Ascending aorta (tissue), 2 donors: ENCODE results near the gene LRCH1. TPM values are rescaled to one million over a fixed set of nuclear protein-coding genes. Genes with fewer than 3 reads are reported as not detected.
A peak's percentile ranks its signal among the peaks of the same experiment; 100 is the strongest.

Experiments used
- DNase-seq, 2 donors: peaks; one replicate each; pipeline ENCODE4 v3.0.0-alpha.2; 2019; ENCODE audit warnings: low spot score in 2 of 2
- H3K27ac ChIP-seq, 2 donors: fragments of 200-600 bp; sonication (generic); one replicate each; pipeline ENCODE4 v1.5.1; 2016 to 2017; ENCODE audit warnings: mild to moderate bottlenecking in 1 of 2
- H3K27me3 ChIP-seq: fragments of 200-600 bp; sonication (generic); one replicate; pipeline ENCODE4 v1.5.1; 2017
- H3K36me3 ChIP-seq, 2 donors: fragments of 200-600 bp; sonication (generic); one replicate each; pipeline ENCODE4 v1.5.1; 2016
- H3K4me1 ChIP-seq, 2 donors: fragments of 200-600 bp; sonication (generic); one replicate each; pipeline ENCODE4 v1.5.1; 2016 to 2017; ENCODE audit warnings: mild to moderate bottlenecking in 1 of 2
- H3K4me3 ChIP-seq, 2 donors: fragments of 200-600 bp; sonication (generic); one replicate each; pipeline ENCODE4 v1.5.1; 2016 to 2017; ENCODE audit warnings: mild to moderate bottlenecking in 1 of 2
- H3K9me3 ChIP-seq, 2 donors: fragments of 200-600 bp; sonication (generic); one replicate each; pipeline ENCODE4 v1.5.1; 2016
- intact Hi-C: fragments of 100-400 bp; cut with DNase I; formaldehyde crosslinking; loops from one replicate; pipeline ENCODE4 v1.15.1; 2023
- total RNA-seq: library from RNA; depleted of rRNA; stranded (reverse); fragments of >200 nt; gene quantifications from one replicate; pipeline ENCODE4 v1.1.0, GENCODE V29; 2016
- TF ChIP-seq, protein P1 (sequence below), 3 experiments: fragments of 200-600 bp in 2 of 3; fragments of 450-650 bp in 1 of 3; sonication (generic) in 2 of 3; IDR thresholded peaks; one replicate each; pipeline ENCODE4 v1.5.1; 2016 to 2019; ENCODE audit warnings: antibody characterized with exemption in 3 of 3, mild to moderate bottlenecking in 1 of 3, moderate library complexity in 1 of 3

LRCH1 gene
- total RNA-seq, 1 donor from 2014 or later, result 45.4 TPM

DNA sequence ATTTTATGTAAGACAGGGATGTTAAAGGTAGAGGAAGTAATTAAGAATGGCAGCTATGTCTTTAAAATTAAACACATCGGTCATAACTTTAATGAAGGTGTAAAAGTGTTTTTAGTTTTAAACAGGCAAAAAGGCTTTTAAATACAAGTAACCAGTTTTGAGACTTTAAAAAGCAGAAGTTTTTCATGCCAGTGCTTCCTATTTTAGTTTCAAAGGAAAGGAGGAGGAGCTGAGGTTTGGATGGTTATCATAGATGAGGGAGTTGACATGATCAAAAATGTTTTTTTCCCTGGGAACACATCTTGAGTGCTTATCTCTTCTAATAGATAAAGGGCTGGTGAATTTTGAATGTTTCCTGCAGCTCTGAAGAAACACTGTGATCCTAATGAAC lies 42.9 kb downstream of the LRCH1 start:
- intact Hi-C loops, result no loop called here
- peaks cover 12 to 57% of the 10 kb centered on the region in 2 donors for H3K4me1 ChIP-seq
- TF ChIP-seq, protein P1, sequence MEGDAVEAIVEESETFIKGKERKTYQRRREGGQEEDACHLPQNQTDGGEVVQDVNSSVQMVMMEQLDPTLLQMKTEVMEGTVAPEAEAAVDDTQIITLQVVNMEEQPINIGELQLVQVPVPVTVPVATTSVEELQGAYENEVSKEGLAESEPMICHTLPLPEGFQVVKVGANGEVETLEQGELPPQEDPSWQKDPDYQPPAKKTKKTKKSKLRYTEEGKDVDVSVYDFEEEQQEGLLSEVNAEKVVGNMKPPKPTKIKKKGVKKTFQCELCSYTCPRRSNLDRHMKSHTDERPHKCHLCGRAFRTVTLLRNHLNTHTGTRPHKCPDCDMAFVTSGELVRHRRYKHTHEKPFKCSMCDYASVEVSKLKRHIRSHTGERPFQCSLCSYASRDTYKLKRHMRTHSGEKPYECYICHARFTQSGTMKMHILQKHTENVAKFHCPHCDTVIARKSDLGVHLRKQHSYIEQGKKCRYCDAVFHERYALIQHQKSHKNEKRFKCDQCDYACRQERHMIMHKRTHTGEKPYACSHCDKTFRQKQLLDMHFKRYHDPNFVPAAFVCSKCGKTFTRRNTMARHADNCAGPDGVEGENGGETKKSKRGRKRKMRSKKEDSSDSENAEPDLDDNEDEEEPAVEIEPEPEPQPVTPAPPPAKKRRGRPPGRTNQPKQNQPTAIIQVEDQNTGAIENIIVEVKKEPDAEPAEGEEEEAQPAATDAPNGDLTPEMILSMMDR (IDR thresholded peaks at IDR 0.05), result no peak

DNA sequence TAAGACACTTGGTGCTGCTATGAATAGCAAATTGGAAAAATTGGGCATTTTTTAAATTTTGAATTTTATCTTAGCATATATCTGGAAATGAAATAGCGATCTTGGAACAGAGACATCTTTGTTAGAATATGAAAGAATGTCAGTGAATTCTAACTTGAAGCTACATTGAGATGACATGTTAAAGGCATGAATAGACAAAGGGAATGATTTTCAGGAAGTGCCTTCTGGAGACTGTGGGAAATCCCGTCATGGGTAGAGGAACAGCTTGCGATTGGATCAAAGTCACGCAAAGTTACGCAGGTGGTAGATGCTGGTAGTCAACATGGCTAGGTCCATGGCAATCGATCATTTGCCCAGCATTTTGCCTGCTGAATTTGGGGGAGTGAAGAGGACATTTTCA lies 43.5 kb downstream of the LRCH1 start:
- Histone ChIP-seq H3K36me3 (no peaks in the 10 kb centered on the region), H3K4me3 (no peak overlapping the region), H3K27ac (peak overlapping the region; percentile 43 to 50), H3K27me3 (no peaks in the 10 kb centered on the region), H3K9me3 (no peaks in the 10 kb centered on the region), H3K4me1 (peaks cover 12 to 60% of the 10 kb centered on the region in 2 donors)
- intact Hi-C loops, result no loop called here
- TF ChIP-seq, protein P1 (IDR thresholded peaks at IDR 0.05), result no peak
- DNase-seq, result no peak

More for the DNA sequence above, 42.9 kb downstream of the LRCH1 start:
- Histone ChIP-seq H3K27ac (peak overlapping the region; percentile 43 to 50), H3K4me3 (no peak overlapping the region), H3K9me3 (no peaks in the 10 kb centered on the region), H3K27me3 (no peaks in the 10 kb centered on the region), H3K36me3 (no peaks in the 10 kb centered on the region)
- no peak for DNase-seq

DNA sequence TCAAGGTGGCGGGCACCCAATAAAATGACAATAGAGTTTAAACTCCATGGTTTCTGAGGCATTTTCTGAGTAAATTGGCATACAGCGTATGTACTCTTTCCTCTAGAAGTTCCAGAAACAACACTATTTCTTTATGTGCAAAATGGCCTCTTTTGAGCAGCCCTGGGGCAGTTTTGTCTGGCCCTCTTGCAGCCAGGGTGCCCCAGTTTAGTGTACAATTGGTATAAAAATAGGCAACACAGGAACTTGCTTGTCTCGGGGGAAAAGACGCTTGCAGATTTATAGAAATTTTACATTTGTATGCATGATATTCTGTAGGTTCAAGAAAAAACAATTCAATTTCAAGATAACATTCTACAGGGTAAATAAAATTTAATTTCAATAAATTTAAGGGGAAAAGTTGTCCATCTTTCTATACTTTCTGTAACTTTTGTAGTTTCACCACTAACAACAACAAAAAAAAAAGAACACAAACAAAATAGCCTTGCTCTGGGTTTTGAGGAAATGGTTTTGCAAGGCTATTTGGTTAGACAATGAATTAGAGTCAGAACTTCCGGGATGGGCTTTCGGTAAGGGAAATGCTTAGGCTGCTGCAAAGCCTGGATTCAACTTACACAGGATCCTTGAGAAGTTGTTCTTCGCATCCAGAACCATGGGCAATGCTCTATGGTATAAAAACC lies 45.3 kb downstream of the LRCH1 start:
- no peak overlapping the region for H3K4me3 ChIP-seq
- no peaks in the 10 kb centered on the region for H3K9me3 ChIP-seq
- TF ChIP-seq, protein P1 (IDR thresholded peaks at IDR 0.05), result no peak
- no peaks in the 10 kb centered on the region for H3K27me3 ChIP-seq
- DNase-seq, result no peak
- intact Hi-C loops, result no loop called here
- peaks cover 12 to 56% of the 10 kb centered on the region in 2 donors for H3K4me1 ChIP-seq
- peak overlapping the region; percentile 32 to 50 for H3K27ac ChIP-seq
- H3K36me3 ChIP-seq, result no peaks in the 10 kb centered on the region

DNA sequence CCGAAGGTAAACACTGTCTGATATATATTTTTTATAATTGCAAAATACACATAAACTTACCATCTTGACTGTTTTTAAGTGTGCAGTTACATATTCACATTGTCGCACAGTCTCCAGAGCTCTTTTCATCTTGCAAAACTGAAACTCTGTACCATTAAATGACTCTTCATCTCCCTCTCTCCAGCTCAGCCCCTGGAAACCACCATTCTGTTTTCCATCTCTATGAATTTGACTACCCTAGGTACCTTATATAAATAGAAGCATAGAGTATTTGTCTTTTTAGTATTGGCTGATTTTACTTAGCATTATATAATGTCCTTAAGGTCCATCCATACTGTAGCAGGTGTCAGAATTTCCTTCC lies 45.8 kb downstream of the LRCH1 start:
- TF ChIP-seq, protein P1 (IDR thresholded peaks at IDR 0.05), result no peak
- intact Hi-C loops, result no loop called here
- H3K27ac ChIP-seq, result peak overlapping the region in 1 of 2 donors; percentile 23

DNA sequence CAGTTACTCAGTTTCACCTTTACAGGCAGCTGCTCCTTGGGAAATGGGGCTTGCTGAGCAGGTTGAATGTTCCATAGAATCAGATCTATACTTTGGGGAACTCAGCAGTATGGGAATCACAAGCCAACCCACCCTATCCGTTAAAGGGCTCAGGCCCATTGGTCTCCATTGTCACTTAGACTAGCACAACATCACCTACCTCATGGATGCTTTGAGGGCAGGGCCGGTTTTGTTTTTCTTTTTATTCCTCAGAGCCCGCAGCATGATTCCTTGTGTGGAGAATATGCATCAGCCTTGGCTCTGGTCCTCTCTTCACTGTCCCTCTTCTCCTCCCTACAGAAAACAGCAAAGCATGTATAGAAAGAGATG lies 48.0 kb downstream of the LRCH1 start:
- intact Hi-C loops, result loop anchor here (5.0 to 10.0 kb wide), 2 partner anchors 46 to 116 kb away; partner anchors contain the start of gene LRCH1
- no peak for DNase-seq
- H3K27me3 ChIP-seq, result no peaks in the 10 kb centered on the region
- TF ChIP-seq, protein P1 (IDR thresholded peaks at IDR 0.05), result no peak
- peaks cover 5 to 63% of the 10 kb centered on the region in 2 donors for H3K4me1 ChIP-seq
- no peaks in the 10 kb centered on the region for H3K9me3 ChIP-seq
- no peaks in the 10 kb centered on the region for H3K36me3 ChIP-seq
- H3K4me3 ChIP-seq, result no peak overlapping the region
- H3K27ac ChIP-seq, result peak overlapping the region; percentile 23 to 29

More for the DNA sequence above, 45.8 kb downstream of the LRCH1 start:
- Histone ChIP-seq H3K4me1 (peaks cover 12 to 60% of the 10 kb centered on the region in 2 donors), H3K36me3 (no peaks in the 10 kb centered on the region), H3K4me3 (no peak overlapping the region), H3K9me3 (no peaks in the 10 kb centered on the region), H3K27me3 (no peaks in the 10 kb centered on the region)
- no peak for DNase-seq
